Fibroblast of the aortic adventitia (primary cell): Measurements from ENCODE around the gene PRSS48. TPM values are rescaled to one million over a fixed set of nuclear protein-coding genes. Genes with fewer than 3 reads are reported as not detected.
A peak's percentile ranks its signal among the peaks of the same experiment; 100 is the strongest.

Experiments used
- DNase-seq: peaks from one replicate; pipeline ENCODE4 v3.0.0-alpha.2; 2010; ENCODE audit warnings: low read depth
- H3K4me3 ChIP-seq: 2 replicates; pipeline ENCODE4 v1.5.1; 2011; ENCODE audit warnings: low read depth, mild to moderate bottlenecking, control low read depth, low read length, moderate library complexity
- CTCF ChIP-seq: IDR thresholded peaks from 2 replicates; pipeline ENCODE4 v1.5.1; 2011; ENCODE audit warnings: mild to moderate bottlenecking, low read length, control low read depth, inconsistent platforms; ENCODE audit not compliant: insufficient read depth
- total RNA-seq: library from RNA; depleted of rRNA; stranded (reverse); fragments of >200 nt; gene quantifications from 2 replicates; pipeline ENCODE4 v1.2.3, GENCODE V29; 2012; ENCODE audit warnings: low replicate concordance

Gene PRSS48
- total RNA-seq, 1 donor: not detected

- H3K4me3 ChIP-seq: no peak overlapping the region
- DNase-seq: no peak
Observed at GRCh38 chr4:151304755-151305154, 27.8 kb downstream of the PRSS48 start.

GRCh38 chr4:151310124-151310728 lies 33.3 kb downstream of the PRSS48 start:
- no peak overlapping the region for H3K4me3 ChIP-seq
- DNase-seq: no peak
- no peak for TF ChIP-seq CTCF

More at GRCh38 chr4:151304755-151305154, 27.8 kb downstream of the PRSS48 start:
- no peak for TF ChIP-seq CTCF

GRCh38 chr4:151313306-151314009 lies 36.5 kb downstream of the PRSS48 start:
- no peak for TF ChIP-seq CTCF

GRCh38 chr4:151314010-151314355 lies 37.0 kb downstream of the PRSS48 start:
- H3K4me3 ChIP-seq: no peak overlapping the region

More at GRCh38 chr4:151313306-151314009, 36.5 kb downstream of the PRSS48 start:
- DNase-seq: no peak
- no peak overlapping the region for H3K4me3 ChIP-seq

GRCh38 chr4:151314479-151314878 lies 37.5 kb downstream of the PRSS48 start:
- TF ChIP-seq CTCF: no peak
- no peak for DNase-seq
- no peak overlapping the region for H3K4me3 ChIP-seq

More at GRCh38 chr4:151314010-151314355, 37.0 kb downstream of the PRSS48 start:
- no peak for DNase-seq
- no peak for TF ChIP-seq CTCF

GRCh38 chr4:151315212-151315886 lies 38.4 kb downstream of the PRSS48 start:
- DNase-seq: peak; percentile 26
- no peak overlapping the region for H3K4me3 ChIP-seq
- no peak for TF ChIP-seq CTCF
